NK-92 (cell line): ENCODE data around the gene CREB1.
A peak's percentile ranks its signal among the peaks of the same experiment; 100 is the strongest.
"Not testable (repeated sequence)": the region's sequence is repeated elsewhere in the genome, so short reads cannot be mapped to it uniquely, and the experiment has no call there.

Source experiments
- DNase-seq: peaks from one replicate; lab custom pipeline; 2025; ENCODE audit not compliant: unreplicated experiment; lab: John Stamatoyannopoulos, UW

CREB1 gene

DNA sequence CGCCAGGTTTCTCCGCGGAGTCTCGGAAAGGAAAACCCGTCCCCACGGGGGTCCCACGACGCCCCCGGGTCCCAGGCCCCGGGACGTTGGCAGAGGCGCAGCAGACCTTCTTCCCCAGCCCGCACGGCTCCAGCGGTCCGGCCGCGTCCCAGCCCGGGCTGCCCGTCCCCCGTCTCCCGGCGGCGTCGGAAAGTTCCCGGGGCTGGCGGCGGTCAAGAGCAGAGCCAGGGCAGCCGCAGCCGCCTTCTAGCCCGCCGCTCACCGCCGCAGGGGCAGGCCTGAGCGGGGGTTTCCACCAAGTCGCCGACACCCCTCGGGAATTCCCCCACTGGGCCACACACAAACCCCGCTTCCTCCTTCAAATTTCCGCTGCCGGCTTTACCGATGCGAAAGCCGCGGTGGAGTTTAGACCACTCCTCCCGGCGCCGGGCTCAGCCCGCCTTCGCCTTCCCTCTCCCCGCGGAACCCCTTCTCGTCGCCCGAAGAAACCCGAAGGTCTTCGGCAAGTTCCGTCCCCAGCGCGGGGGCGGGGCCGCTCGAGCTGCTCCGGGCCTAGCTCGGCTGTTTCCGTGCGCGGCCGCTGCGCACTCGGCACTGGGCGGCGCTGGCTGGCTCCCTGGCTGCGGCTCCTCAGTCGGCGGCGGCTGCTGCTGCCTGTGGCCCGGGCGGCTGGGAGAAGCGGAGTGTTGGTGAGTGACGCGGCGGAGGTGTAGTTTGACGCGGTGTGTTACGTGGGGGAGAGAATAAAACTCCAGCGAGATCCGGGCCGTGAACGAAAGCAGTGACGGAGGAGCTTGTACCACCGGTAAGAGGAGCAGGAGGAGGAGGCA is at the start of gene CREB1:
TSS of gene CREB1 (plus strand) at position 633 of the 830 bp plus-strand sequence. CDS start 25,674 bp downstream, outside the sequence.
- DNase-seq: peak; percentile 94

DNA sequence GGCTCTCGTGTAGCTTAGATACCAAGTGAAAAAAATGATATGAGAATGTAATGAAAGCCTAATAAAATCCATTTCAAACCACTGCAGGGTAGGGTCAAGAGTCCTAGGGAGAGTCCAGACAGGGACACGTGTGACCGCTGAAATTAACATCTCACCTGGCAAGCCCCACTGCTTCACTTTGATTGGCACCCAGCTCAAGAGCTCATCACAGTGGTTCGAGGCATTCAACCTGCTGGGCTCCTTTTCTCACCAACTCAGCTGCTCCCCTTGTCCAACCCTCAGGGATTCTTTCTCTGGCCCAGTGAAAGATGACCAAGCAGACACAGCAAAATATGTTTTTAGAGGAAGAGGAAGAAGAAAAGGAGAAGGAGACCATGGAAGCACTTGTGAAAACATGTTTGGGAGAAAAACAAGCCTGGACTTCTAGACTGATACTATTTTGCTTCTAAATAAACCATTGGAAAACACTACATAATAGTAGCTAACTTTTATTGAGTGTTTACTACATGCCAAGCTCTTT is 49.2 kb upstream of the CREB1 start:
- DNase-seq: no peak

DNA sequence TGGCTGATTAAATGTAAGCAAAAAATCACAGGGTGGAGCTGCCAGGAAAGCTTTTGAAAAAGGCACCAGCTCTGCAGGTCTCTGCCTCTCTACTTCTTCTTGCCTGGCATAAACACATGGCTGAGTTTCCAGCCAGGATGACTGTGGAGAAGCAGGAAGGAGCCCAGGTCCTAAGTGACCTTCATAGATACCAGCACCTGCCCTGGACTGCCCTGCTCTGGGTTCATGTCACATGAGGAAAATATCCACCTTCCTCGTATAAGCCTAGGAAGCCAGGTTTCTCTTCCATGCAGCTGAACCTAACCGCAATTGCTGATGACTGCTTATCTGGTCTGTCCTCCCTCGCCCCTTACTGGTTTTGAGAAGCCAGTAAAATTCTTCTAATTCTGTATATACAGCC is 47.8 kb upstream of the CREB1 start:
- DNase-seq: no peak

DNA sequence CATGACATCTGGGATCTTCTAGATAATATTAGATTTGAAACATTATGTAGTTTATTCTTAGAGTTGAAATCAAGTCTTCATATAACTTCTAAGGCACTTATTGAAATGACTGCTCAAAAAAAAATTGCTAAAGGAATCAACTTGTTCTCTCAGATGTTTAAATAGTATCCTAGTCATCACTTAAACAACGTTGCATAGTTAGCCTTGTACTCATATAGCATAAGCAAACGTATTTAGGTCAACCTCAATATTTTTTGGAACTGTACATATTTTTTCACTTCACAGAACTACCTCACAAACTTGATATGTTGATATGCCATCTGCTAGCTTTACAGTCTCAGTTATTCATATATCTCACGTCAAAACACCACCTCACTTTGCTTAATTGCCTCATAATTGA is 47.1 kb upstream of the CREB1 start:
- DNase-seq: no peak

DNA sequence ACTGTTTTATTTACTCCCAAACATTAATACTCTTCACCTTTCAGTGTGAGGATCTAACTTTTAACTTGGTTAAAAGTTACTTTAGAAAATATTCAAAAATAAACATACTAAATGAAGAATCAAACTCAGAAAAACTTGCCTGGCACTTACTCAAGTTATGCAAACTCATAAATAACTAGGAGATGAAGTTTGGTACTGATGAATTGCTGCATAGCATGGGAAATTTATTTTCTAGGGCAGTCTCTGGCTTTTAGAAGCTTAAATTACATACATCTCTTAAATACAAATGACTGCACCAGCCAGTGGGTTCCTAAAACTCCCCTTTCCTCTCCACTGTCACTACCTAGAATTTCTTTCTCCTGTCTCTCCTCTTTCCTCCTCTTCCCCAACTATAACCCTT is 46.7 kb upstream of the CREB1 start:
- DNase-seq: no peak

DNA sequence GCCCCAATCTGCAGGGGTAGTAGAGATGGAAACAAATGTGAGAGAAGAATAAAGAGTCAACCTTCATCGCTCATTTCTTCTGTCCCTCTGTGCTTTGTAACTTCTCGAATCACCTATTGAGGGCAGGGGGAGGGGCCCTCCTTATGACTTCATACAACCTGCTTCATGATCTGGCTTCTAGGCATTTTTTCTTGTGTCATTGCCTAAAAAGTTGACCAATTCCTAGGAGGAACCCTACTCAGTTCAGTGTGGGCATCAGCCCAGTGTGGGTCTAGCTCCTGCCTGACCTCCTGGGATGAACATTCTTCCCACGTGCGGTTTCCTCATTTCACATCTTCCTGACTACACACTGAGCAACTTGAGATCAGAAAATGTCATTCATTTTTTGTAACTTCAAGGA is 46.3 kb upstream of the CREB1 start:
- DNase-seq: no peak

DNA sequence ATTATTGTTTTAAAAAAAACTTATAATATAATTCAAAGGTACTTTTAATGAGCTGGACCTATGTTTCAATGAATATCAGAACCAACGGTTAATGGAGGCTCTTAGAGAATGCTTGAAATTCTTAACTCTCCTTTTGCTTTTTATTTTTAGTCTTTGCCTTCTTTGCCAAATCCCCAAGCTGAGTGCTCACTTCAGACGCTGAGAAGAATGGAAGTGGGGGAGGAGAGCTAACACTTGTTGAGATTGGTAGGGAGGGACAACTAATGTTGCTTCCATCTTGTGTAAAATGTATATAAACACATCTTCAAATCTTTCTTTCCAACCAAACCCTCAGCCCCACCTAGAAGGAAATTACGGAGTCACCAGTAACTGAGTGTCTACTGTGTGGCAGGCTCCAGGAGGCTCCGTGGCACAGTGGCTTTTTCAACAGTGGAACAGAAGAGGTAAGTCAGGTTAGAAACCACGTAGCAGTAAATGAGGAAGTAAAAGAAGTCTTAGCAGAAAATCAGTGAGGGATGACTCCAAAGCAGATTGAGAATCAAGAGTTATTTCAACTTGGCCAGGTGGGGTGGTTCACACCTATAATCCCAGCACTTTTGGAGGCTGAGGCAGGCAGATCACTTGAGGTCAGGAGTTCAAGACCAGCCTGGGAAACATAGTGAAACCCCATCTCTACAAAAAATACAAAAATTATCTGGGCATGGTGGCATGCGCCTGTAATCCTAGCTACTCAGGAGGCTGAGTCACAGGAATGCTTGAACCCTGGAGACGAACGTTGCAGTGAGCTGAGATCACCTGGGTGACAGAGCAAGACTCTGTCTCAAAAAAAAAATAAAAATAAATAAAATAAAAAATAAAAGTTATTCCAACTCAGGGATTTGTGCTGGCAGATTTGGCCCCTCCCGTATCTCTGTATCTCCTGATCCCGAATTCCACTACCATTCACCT is 45.0 kb upstream of the CREB1 start:
- no peak for DNase-seq

DNA sequence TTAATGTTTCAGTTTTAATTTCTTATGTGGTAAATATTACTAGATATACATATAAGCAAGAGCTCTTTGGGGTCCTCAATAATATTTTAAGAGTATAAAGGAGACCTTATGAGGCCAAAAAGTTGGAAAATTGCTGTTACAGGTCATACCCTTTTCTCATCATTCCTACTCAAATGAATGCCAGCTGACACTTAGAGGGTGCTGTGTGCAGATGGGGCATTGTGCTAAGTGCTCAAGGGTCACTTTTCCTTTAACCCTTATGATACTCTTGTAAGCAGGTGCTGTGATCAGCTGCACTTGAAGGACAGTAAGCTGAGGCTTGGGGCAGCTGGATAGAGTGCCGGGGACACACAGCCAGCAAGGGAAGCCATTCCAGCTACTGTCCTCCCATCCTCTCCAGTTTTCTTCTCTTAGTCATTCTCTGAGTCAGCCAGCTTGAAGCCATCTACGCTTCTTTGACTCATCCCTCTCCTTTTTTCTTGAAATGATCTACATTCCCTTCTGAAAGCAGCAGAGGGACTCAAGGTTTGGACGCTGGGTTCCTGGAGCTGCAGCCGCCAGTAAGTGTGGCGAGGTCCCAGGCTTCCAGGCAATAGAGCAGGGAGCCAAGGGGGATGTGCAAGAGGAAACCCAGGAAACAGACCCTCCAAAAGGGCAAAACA is 42.0 kb upstream of the CREB1 start:
- DNase-seq: no peak

DNA sequence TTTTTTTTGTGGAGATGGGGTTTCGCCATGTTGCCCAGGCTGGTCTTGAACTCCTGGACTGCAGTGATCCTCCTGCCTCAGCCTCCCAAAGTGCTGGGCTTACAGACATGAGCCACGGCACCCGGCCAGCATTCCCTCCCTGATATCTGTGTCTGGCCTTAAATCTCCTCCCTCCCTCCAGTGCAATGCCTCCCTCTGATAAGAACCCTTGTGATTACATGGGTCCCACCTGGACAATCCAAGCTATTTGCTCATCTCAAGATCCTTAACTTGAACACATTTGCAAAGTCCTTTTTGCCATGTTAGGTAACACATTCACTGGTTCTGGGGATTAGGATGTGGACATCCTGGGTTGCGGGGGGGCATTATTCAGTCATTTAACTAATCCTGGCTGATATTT is 40.5 kb upstream of the CREB1 start:
- DNase-seq: no peak

DNA sequence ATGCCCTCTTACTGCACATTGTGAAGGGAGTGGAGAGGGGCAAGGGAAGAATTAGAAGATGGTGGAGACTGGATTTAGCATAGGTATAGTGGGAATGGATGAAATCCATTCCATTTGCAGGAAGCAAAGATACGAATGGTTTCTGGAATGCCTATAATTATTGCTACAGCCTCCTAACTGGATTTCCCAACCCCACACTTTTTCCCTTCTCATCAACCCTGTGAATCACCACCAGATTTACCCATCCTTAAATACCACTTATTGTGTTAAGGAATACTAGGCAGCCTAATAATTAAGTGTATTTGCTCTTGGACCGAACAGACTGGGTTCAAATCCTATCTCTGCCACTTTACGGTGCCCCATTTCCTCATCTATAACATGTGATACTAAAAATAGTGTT is 39.3 kb upstream of the CREB1 start:
- DNase-seq: no peak

DNA sequence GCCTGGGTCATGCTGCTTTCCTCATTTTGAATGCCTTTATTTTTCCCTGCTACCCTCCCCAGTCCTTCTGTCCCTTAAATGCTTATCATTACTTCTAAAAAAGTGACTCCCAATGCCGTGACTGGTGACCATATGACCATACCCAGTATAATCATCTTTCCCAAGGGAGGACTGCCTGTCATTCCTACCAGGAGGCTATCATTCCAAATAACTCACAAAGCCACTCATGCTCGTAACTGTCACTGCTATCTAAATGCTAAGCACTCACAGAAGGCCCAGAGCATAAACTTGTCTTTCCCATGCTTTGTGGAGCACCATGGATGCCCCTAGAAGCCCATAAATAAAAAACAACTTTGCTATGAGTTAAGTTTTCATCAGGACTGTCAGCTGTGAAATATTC is 38.7 kb upstream of the CREB1 start:
- DNase-seq: no peak

DNA sequence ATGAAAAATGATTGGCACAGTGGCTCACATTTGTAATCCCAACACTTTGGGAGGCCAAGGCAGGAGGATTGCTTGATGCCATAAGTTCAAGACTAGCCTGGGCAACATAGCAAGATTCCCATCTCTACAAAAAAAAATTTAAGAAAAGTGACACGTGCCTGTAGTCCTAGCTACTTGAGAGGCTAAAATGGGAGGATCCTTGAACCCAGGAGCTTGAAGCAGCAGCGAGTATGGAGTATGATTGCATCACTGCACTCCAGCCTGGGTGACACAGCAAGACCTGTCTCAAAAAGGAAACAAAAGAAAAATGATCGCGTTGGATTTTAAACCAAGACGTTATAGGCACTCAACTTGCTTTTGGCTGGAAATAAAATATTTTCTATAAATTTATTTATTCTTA is 37.8 kb upstream of the CREB1 start:
- DNase-seq: no peak

DNA sequence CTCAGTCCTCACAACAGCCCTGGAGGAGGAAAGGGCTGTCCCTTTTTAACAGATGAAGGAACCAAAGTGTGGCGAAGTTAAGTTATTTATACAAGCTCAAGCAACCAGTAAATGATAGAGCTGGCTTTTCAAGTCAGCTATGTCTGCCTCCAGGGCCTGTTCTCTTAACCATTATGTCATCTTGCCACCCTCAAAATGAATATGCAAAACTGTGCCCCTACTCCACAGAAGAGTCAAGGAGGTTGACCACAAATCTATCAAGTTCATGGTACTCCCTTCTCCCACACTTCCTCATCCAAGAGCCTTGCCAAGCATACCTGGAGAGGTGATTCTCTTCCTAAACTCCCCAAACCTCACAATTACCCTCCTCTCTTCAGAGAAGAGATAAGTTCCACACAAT is 37.3 kb upstream of the CREB1 start:
- no peak for DNase-seq

DNA sequence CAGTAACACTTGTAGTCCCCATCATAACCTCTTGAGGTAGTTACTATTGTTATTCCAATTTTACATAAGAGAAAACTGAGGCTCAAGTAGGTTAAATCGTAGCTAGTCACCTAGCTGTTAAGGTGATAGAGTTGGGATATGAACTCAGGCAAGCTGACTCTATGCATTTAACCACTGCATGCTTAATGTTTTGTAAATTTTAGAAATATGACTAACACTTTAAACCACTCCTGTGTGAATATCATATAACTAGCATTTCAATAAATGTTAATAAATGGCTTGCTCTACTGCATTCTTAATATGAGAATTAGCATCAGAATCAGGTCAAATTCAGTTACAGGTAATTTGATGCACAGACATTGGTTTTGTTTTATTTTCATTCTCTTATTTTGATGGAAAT is 35.6 kb upstream of the CREB1 start:
- no peak for DNase-seq

DNA sequence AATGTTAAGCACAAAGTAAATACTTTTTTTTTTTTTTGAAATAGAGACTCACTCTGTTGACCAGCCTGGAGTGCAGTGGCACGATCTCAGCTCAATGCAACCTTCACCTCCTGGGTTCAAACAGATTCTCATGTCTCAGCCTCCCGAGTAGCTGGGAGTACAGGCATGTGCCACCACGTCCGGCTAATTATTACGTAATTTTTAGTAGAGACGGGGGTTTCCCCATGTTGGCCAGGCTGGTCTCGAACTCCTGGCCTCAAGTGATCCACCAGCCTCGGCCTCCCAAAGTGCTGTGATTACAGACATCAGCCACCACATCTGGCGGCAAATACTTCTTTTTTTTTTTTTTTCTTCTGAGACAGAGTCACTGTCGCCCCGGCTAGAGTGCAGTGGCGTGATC is 32.8 kb upstream of the CREB1 start:
- not testable (repeated sequence) for DNase-seq

DNA sequence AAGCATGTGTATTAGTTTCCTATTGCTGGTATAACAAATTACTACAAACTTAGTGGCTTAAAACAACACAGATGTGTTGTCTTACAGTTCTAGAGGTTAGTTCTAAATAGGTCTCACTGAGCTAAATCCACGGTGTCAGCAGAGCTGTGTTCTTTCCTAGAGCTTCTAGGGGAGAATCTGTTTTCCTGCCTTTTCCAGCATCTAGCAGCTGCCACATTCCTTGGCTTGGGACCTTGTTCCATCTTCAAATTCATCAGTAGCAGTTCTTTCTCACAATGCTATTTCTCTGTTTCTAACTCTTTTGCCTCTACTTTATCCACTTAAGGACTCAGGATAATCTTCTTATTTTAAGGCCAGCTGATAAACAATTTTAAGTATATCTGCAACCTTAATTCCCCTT is 32.2 kb upstream of the CREB1 start:
- no peak for DNase-seq

DNA sequence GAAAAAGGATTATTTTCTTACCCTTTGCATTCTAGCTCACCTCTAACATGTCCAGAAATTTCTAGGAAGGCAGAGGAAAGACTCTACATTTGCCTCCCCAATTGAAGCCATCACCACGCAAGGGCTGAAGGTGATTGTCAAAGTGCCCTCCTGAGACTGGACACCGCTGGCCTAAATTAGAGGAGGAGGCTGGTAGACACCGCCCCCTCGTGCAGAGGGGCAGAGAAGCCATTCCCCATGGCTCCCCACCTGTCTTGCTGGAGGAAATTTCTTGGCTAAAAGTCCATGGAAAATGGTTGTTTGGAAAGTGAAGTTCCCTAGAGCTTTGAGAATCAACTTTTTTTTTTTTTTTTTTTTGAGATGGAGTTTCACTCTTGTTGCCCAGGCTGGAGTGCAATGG is 31.3 kb upstream of the CREB1 start:
- DNase-seq: no peak

DNA sequence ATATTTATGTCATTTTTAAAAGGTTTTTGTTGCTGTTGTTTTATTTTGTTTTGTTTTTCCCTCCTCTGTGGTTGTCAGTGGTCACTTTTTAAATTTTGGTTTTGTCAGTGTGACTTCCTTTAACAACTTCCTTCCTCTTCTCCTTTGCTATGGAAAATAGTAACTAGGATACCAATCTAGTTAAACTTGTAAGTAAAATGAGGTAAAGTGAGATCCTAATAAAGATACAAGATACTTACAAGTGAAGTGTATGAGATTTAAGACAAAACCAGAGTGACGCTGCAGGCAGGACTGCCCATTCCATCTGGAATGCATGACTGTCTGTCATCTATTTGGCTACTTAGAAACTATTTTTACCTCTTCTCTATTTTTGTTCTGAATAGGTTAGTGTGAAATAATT is 30.6 kb upstream of the CREB1 start:
- DNase-seq: no peak

DNA sequence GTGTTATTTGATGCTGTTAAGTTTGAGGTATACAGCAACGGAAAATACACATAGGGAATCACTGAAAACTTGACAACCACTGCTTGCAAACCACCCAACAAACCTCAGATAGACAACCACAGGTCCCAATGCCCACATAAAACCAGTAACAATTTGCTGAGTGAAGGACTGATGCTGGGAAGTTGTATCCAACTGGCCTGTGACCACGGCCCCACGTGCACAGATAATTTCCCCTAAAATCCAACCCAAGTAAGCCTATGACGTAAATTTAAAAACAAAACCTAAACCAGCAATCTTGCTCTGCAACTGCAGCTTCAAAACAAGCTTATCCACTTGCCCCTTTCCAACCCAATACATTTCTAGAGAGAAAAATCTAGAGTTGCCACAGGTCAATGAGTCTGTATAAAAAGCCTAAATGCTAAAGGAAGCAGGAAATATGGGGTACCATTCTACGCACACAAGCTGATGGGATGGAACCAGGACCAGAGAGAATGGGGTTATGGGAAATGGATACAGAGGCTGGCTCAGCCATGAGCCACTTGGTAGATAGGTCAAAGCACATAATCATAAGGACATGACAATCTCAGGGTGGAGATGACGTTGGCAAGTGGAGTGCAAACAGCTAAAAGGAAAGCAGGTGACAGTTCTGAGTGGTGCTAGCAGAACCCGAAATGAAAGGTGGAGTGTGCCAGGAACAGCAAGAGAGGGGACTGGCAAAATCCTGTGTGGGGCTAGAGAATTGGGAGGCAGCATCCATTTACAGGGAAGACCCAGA is 27.8 kb upstream of the CREB1 start:
- DNase-seq: no peak

DNA sequence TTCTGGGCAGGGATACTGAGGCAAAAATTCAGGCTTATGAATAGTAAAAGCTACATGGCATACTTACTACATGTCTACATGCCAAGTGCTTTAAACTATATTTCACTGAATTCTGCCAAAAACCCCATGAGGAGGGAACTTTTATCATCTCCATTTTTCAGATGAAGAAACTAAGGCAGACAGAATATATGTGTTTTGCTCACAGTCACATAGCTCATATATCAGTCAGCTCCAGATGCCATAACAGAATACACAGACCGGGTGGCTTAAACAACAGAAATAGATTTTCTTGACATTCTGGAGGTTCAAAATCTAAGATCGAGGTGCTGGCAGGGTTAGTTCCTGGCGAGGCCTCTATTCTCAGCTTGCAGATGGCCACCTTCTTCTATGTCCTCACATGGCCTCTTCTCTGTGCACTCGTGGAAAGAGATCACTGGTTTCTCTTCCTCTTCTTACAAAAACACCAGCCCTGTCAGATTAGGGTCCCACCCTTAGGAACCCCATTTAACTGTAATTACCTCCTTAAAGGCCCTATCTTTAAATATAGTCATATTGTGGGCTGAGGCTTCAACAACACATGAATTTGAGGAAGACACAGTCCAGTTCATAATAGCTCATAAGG is 27.1 kb upstream of the CREB1 start:
- no peak for DNase-seq
